H9 (cell line): ENCODE measurements around the gene DDX59. TPM values are rescaled to one million over a fixed set of nuclear protein-coding genes. Genes with fewer than 3 reads are reported as not detected.

Experiments
- DNase-seq: peaks from one replicate; pipeline ENCODE4 v3.0.0-alpha.2; 2017
- H2AFZ ChIP-seq: one replicate; pipeline ENCODE4 v1.6.1; 2013; ENCODE audit warnings: mild to moderate bottlenecking, low read length, control low read depth, moderate library complexity
- H2AK5ac ChIP-seq: 2 replicates; pipeline ENCODE4 v1.6.1; 2013; ENCODE audit warnings: low read length, control low read depth, mixed read lengths; ENCODE audit not compliant: insufficient read length
- H2BK120ac ChIP-seq: one replicate; pipeline ENCODE4 v1.6.1; 2013; ENCODE audit warnings: low read depth, mild to moderate bottlenecking, low read length, control low read depth, inconsistent platforms; ENCODE audit not compliant: poor library complexity, severe bottlenecking
- H2BK12ac ChIP-seq: 2 replicates; pipeline ENCODE4 v1.6.1; 2013; ENCODE audit warnings: low read length, control low read depth, mixed read lengths, low read depth; ENCODE audit not compliant: insufficient read length
- H2BK15ac ChIP-seq: 2 replicates; pipeline ENCODE4 v1.6.1; 2013; ENCODE audit warnings: low read depth, low read length, control low read depth
- H2BK20ac ChIP-seq: one replicate; pipeline ENCODE4 v1.6.1; 2013; ENCODE audit warnings: low read depth, mild to moderate bottlenecking, low read length, control low read depth, inconsistent platforms; ENCODE audit not compliant: poor library complexity, severe bottlenecking
- H2BK5ac ChIP-seq: 2 replicates; pipeline ENCODE4 v1.6.1; 2013; ENCODE audit warnings: low read length, control low read depth, mixed read lengths; ENCODE audit not compliant: insufficient read length
- H3K14ac ChIP-seq: 2 replicates; pipeline ENCODE4 v1.6.1; 2013; ENCODE audit warnings: low read length, control low read depth; ENCODE audit not compliant: insufficient read depth
- H3K18ac ChIP-seq: 2 replicates; pipeline ENCODE4 v1.6.1; 2013; ENCODE audit warnings: low read depth, mild to moderate bottlenecking, mixed read lengths, low read length, control low read depth; ENCODE audit not compliant: insufficient read length
- H3K23ac ChIP-seq: 2 replicates; pipeline ENCODE4 v1.6.1; 2013; ENCODE audit warnings: low read length, control low read depth, mixed read lengths, low read depth; ENCODE audit not compliant: insufficient read length
- H3K23me2 ChIP-seq: 2 replicates; pipeline ENCODE4 v1.6.1; 2013; ENCODE audit warnings: low read depth, mild to moderate bottlenecking, mixed read lengths, low read length, control low read depth; ENCODE audit not compliant: insufficient read length, poor library complexity, severe bottlenecking
- H3K27ac ChIP-seq: 2 replicates; pipeline ENCODE4 v1.5.1; 2013; ENCODE audit warnings: low read length, control low read depth, mixed read lengths, low read depth; ENCODE audit not compliant: insufficient read length
- H3K27me3 ChIP-seq: 2 replicates; pipeline ENCODE4 v1.6.1; 2013; ENCODE audit warnings: low read length, control low read depth, inconsistent platforms; ENCODE audit not compliant: insufficient read depth
- H3K4ac ChIP-seq: 2 replicates; pipeline ENCODE4 v1.6.1; 2013; ENCODE audit warnings: low read depth, mild to moderate bottlenecking, control low read depth, inconsistent platforms, low read length, moderate library complexity
- H3K4me1 ChIP-seq: 2 replicates; pipeline ENCODE4 v1.6.1; 2013; ENCODE audit warnings: low read length, control low read depth, inconsistent platforms; ENCODE audit not compliant: insufficient read depth
- H3K4me2 ChIP-seq: 2 replicates; pipeline ENCODE4 v1.6.1; 2013; ENCODE audit warnings: low read length, control low read depth, mixed read lengths; ENCODE audit not compliant: insufficient read length, insufficient read depth
- H3K56ac ChIP-seq: 2 replicates; pipeline ENCODE4 v1.6.1; 2013; ENCODE audit warnings: low read depth, mild to moderate bottlenecking, mixed read lengths, low read length, control low read depth; ENCODE audit not compliant: insufficient read length
- H3K79me1 ChIP-seq: 2 replicates; pipeline ENCODE4 v1.6.1; 2013; ENCODE audit warnings: low read depth, mild to moderate bottlenecking, moderate library complexity, low read length, control low read depth, inconsistent platforms; ENCODE audit not compliant: insufficient read depth, poor library complexity, severe bottlenecking
- H3K79me2 ChIP-seq: 2 replicates; pipeline ENCODE4 v1.6.1; 2013; ENCODE audit warnings: low read length, control low read depth, inconsistent platforms; ENCODE audit not compliant: insufficient read depth
- H3K9ac ChIP-seq: 2 replicates; pipeline ENCODE4 v1.6.1; 2013; ENCODE audit warnings: low read length, control low read depth, mixed read lengths; ENCODE audit not compliant: insufficient read length; ENCODE audit errors: extremely low read depth
- H3K9me3 ChIP-seq: one replicate; pipeline ENCODE4 v1.6.1; 2013; ENCODE audit warnings: low read depth, low read length, inconsistent platforms; ENCODE audit not compliant: control insufficient read depth
- H3T11ph ChIP-seq: one replicate; pipeline ENCODE4 v1.6.1; 2013; ENCODE audit warnings: mild to moderate bottlenecking, low read length, control low read depth, inconsistent platforms
- H4K20me1 ChIP-seq: one replicate; pipeline ENCODE4 v1.6.1; 2013; ENCODE audit not compliant: control insufficient read depth, insufficient read length, insufficient read depth
- H4K5ac ChIP-seq: 2 replicates; pipeline ENCODE4 v1.6.1; 2013; ENCODE audit warnings: low read depth, mild to moderate bottlenecking, mixed read lengths, low read length, control low read depth; ENCODE audit not compliant: insufficient read length
- H4K8ac ChIP-seq: replicated peaks from 2 replicates; pipeline ENCODE4 v1.6.1; 2013; ENCODE audit warnings: low read length, control low read depth, mixed read lengths, low read depth; ENCODE audit not compliant: insufficient read length
- H4K91ac ChIP-seq: 2 replicates; pipeline ENCODE4 v1.6.1; 2013; ENCODE audit warnings: low read depth, mild to moderate bottlenecking, moderate library complexity, mixed read lengths, low read length, control low read depth; ENCODE audit not compliant: insufficient read length
- H3K27ac Mint-ChIP-seq, 3 experiments: 2 replicates in 2 of 3; 3 replicates in 1 of 3; pipeline ENCODE4 v1.8.0; 2020 to 2021; ENCODE audit warnings: mixed read lengths in 3 of 3, mild to moderate bottlenecking in 1 of 3, moderate library complexity in 1 of 3
- H3K27me3 Mint-ChIP-seq: 2 replicates; pipeline ENCODE4 v1.8.0; 2021; ENCODE audit warnings: low read depth, mild to moderate bottlenecking, moderate library complexity, mixed read lengths
- H3K36me3 Mint-ChIP-seq, 3 experiments: 2 replicates in 2 of 3; 3 replicates in 1 of 3; pipeline ENCODE4 v1.8.0; 2020 to 2021; ENCODE audit warnings: low read depth in 3 of 3, mixed read lengths in 3 of 3; ENCODE audit not compliant: insufficient read depth in 1 of 3
- H3K4me1 Mint-ChIP-seq, 2 experiments: 2 replicates each; pipeline ENCODE4 v1.8.0; 2020; ENCODE audit warnings: mixed read lengths in 2 of 2
- H3K4me3 Mint-ChIP-seq, 2 experiments: 2 replicates in 1 of 2; 3 replicates in 1 of 2; pipeline ENCODE4 v1.8.0; 2020 to 2021; ENCODE audit warnings: mild to moderate bottlenecking in 2 of 2, mixed read lengths in 2 of 2, moderate library complexity in 1 of 2
- H3K9me3 Mint-ChIP-seq, 2 experiments: 2 replicates in 1 of 2; 3 replicates in 1 of 2; pipeline ENCODE4 v1.8.0; 2020; ENCODE audit warnings: mild to moderate bottlenecking in 2 of 2, mixed read lengths in 2 of 2, moderate library complexity in 1 of 2
- WGBS: extraction: QIAGEN DNeasy Blood & Tissue Kit; methylation state at CpG from one replicate; pipeline ENCODE4 v1.1.7; 2013; ENCODE audit warnings: missing lambda C conversion rate, low lambda C conversion rate, mixed read lengths; ENCODE audit not compliant: insufficient read length; ENCODE audit errors: extremely low coverage; 5-methylcytosine and 5-hydroxymethylcytosine counted together
- total RNA-seq: library from RNA; stranded (reverse); gene quantifications from 2 replicates; pipeline ENCODE4 v1.2.1, GENCODE V29; 2021
- TF ChIP-seq, protein P1 (sequence below): fragments of 200-600 bp; sonication (generic); conservative IDR thresholded peaks from 3 replicates; pipeline ENCODE4 v1.8.0; 2021; ENCODE audit warnings: antibody characterized with exemption, mild to moderate bottlenecking

Gene DDX59
- total RNA-seq, 1 experiment from 2014 or later = 14.0 TPM

DNA sequence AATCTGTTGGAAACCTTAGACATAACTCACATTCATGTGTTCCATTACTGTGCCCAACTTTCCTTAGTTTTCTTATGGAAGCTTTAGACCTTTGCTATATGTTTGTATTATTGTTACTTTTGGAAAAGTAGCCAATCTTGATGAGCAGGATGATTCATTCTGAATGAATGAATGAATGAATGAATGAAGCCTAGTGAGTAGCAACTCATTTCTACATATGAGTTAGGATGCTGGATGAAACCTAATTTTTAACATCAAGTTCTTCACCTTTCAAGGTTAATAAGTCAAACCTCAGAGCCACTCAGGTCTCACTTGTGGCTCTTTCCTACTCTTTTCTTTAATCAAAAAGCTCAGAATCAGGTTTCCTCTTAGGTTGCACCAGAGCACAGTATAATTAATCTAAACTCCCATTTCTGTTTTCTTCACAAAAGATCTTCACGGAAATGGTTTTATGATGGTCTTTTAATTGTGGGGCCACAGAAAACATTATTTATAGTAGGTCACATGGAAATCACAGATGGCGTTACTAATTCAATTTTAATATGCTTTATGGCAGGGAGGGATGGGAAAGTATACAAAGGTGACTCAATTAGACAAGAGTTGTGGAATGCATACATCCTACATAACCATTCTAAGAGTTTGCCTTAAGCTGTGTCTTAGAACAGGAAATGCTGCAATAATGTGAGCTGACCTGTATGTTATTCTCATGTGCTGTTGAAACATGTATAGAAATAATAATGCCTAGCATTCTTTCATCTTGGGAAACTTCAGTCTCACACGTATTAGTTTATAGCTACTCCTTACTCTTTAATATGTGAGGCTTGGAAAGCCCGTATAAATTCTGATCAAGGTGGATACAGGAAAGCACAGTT, 4.5 kb upstream of the DDX59 start:
- Histone ChIP-seq H3K4me1 (0 out of 2 replicates have a peak, but pooled peaks cover 2% of the 10 kb centered on the region), H2BK12ac (no peak overlapping the region), H3K23me2 (peaks cover 4% of the 10 kb centered on the region), H2BK5ac (no peak overlapping the region), H3K79me2 (no peaks in the 10 kb centered on the region), H4K5ac (no peak overlapping the region), H2BK120ac (no peak overlapping the region), H3K23ac (no peak overlapping the region), H2BK15ac (no peak overlapping the region), H3K9ac (no peak overlapping the region), H3K4ac (no peak overlapping the region), H4K8ac (no peak overlapping the region), H3K79me1 (no peaks in the 10 kb centered on the region), H3K27me3 (no peaks in the 10 kb centered on the region), H3T11ph (no peak overlapping the region), H4K20me1 (no peaks in the 10 kb centered on the region), H4K91ac (no peak overlapping the region), H2BK20ac (no peak overlapping the region), H3K14ac (no peak overlapping the region), H3K27ac (no peak overlapping the region), H3K4me2 (no peak overlapping the region), H3K18ac (no peak overlapping the region), H3K9me3 (no peaks in the 10 kb centered on the region), H2AK5ac (no peak overlapping the region), H3K56ac (no peak overlapping the region), H2AFZ (no peak overlapping the region)
- Mint-ChIP-seq H3K4me3 (no peak overlapping the region), H3K27me3 (no peaks in the 10 kb centered on the region), H3K4me1 (peaks cover 12 to 13% of the 10 kb centered on the region in 2 experiments), H3K9me3 (no peaks in the 10 kb centered on the region), H3K27ac (no peak overlapping the region), H3K36me3 (no peaks in the 10 kb centered on the region; a peak in 1 of 7 replicates)
- WGBS = no CpG with 5 or more reads among the region's 4 CpGs
- TF ChIP-seq, protein P1, sequence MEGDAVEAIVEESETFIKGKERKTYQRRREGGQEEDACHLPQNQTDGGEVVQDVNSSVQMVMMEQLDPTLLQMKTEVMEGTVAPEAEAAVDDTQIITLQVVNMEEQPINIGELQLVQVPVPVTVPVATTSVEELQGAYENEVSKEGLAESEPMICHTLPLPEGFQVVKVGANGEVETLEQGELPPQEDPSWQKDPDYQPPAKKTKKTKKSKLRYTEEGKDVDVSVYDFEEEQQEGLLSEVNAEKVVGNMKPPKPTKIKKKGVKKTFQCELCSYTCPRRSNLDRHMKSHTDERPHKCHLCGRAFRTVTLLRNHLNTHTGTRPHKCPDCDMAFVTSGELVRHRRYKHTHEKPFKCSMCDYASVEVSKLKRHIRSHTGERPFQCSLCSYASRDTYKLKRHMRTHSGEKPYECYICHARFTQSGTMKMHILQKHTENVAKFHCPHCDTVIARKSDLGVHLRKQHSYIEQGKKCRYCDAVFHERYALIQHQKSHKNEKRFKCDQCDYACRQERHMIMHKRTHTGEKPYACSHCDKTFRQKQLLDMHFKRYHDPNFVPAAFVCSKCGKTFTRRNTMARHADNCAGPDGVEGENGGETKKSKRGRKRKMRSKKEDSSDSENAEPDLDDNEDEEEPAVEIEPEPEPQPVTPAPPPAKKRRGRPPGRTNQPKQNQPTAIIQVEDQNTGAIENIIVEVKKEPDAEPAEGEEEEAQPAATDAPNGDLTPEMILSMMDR = no peak
- no peak for DNase-seq
